SK-MEL-5 (cell line): ENCODE results near the gene MKS1. TPM values are rescaled to one million over a fixed set of nuclear protein-coding genes. Genes with fewer than 3 reads are reported as not detected.
A peak's percentile ranks its signal among the peaks of the same experiment; 100 is the strongest.

Source experiments
- DNase-seq: peaks from one replicate; pipeline ENCODE4 v3.0.0-alpha.2; 2016; ENCODE audit warnings: low read depth, low spot score
- in situ Hi-C: cut with HindIII; loops from 2 replicates; pipeline ENCODE4 v1.10.0; 2016; ENCODE audit warnings: low sequenced_read_pairs, high pct_unique_total_duplicates, low pct_unique_long_range_greater_than_20kb
- polyA plus RNA-seq, 2 experiments: library from polyadenylated mRNA; depleted of rRNA; stranded (reverse); fragments of >200 nt; gene quantifications; 2 replicates each; pipeline ENCODE4 v1.2.3, GENCODE V29; 2015
- total RNA-seq: library from RNA; depleted of rRNA; stranded (reverse); fragments of >200 nt; shearing (Covaris generic); gene quantifications from 2 replicates; pipeline ENCODE4 v1.2.3, GENCODE V29; 2014; rRNA removed

Gene MKS1
- 13.7 and 15.0 TPM in 2 replicates for total RNA-seq
- polyA plus RNA-seq (2015; cell fraction: cytosol; rRNA removed), result 15.8 and 20.5 TPM in 2 replicates
- polyA plus RNA-seq (2015; cell fraction: nucleus; rRNA removed), result 113 and 122 TPM in 2 replicates

DNA sequence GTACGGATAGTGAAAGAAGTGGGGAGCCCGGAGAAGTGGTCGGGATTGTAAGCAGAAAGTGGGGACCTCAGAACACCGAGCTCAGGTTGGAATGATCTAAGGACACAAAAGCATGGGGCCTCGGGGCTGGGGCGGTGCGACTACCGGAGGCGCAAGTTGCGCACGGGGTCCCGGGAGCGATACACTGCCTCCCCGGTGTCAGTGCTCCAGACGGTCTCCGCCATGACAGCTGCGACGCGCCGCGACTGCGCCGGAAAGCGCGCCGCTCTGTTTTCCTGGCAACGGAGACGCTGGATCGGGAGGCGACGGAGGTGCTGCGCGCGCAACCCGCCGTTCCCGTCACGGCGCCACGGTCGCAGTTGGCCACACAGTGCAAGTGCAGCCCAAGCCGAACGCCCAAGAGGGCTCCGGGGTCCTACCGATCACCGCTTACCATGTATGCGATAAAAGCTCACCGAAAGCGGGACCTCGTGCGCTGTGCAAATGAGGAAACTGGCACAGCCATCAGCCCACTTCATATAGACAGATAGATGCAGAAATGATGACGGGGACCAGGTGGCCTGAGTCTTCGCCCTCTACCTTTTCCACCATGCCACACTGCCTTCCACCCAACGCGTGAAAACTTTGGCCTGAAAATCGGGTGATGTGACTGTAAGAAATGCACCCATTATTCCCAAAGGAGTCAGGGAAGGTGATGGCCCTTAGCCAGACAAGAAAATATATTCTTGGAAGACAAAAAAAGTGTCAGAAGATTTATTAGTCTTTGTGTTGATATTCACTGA, at the start of gene MKS1:
TSS of gene MKS1 (minus strand) at position 249 of the 782 bp plus-strand sequence. CDS start at position 224, 25 bp downstream.
- peak; percentile 95 for DNase-seq
- in situ Hi-C loops, result no loop called here

- in situ Hi-C loops, result no loop called here
- no peak for DNase-seq
Measured at GRCh38 chr17:58268326-58268725, 49.3 kb upstream of the MKS1 start.

- in situ Hi-C loops, result no loop called here
- no peak for DNase-seq
Measured at GRCh38 chr17:58267347-58268324, 48.6 kb upstream of the MKS1 start.

- DNase-seq, result no peak
- in situ Hi-C loops, result no loop called here
Measured at GRCh38 chr17:58265902-58266875, 47.1 kb upstream of the MKS1 start.

DNA sequence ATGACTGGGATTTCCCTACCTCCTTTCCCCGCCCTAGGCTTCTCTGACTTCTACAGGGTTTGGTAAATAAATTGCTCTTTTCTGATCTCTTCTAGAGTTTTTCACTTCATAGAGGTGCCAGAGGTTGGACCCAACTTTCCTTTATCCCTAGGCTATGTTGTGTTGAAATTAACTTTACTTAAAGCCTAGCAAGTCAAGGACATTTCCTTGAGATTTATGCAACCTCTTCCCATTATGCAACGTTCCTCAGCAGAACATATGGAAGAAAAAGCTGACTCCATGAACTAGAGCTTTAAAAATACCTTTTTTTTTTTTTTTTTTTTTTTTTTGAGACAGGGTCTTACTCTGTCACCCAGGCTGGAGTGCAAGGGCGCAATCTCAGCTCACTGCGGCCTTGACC, 46.2 kb upstream of the MKS1 start:
- in situ Hi-C loops, result no loop called here
- no peak for DNase-seq

- in situ Hi-C loops, result no loop called here
Measured at GRCh38 chr17:58264407-58265103, 45.5 kb upstream of the MKS1 start.

DNA sequence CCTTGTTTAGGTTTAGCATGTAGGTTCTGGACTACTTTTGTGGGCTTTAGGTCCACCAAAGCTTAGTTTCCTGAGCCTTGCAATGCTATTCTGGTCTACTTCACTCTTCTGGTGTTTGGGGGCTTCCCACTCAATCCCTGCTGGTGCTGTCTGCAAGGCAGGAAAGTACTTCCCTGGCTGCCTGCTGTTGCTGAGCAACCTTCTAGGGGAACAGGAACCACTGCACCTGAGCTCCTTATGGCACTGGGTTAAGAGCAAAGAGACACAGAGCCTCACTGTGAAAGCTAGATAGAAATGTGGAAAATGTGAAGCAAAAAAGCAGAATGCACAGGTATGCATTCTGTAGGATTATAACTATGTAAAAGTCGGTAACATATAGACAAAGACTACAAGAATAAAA, 44.7 kb upstream of the MKS1 start:
- in situ Hi-C loops, result no loop called here
- no peak for DNase-seq

More at GRCh38 chr17:58264407-58265103, 45.5 kb upstream of the MKS1 start:
- DNase-seq, result no peak

DNA sequence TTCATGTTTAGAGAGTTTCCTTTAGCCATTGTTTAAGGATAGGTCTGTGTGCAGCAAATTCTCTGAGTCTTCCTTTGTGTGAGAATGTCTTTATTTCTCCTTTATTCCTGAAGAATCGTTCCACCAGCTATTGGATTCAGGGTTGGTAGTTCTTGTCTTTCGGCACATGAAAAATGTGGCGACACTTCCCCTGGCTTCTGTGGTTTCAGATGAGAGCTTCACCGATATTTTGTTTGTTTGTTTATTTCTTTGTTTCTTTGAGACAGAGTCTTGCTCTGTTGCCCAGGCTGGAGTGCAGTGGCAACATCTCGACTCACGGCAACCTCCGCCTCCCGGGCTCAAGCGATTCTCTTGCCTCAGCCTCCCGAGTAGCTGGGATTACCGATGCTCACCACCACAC, 43.1 kb upstream of the MKS1 start:
- DNase-seq, result no peak
- in situ Hi-C loops, result no loop called here

DNA sequence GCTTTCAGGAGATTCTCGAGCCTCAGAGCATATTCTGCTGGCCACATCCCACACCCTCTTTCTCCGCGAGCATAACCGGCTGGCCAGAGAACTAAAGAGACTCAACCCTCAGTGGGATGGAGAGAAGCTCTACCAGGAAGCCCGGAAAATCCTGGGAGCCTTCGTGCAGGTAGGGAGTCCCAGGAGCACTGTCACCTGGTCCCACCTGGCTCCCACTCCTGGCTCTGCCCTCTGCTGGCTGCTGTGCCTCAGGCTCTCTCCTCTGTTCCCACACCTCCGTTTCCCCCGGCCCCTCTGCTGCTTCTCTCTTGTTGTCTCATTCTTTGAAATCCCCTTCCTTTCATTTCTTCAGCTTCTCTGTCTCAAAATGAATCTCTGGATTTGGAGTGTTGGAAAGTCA, 35.7 kb upstream of the MKS1 start:
- no peak for DNase-seq
- in situ Hi-C loops, result no loop called here

DNA sequence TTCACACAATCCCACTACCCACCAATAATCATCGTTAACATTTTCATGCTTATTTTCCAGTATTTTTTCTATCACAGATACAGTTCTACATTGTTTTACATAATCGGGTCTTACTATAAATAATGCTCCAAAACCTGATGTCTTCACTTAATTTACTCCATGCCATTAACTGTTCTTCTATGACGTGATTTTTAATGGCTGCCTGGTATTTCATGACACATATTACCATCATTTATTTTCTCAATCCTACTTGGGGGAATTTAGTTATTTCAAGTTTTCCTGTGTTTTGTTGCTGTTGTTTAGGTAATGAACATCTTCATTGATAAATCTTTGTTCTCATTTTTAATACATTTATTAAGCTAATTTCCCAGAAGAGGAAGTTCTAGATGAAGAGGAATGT, 34.0 kb upstream of the MKS1 start:
- no peak for DNase-seq
- in situ Hi-C loops, result no loop called here

DNA sequence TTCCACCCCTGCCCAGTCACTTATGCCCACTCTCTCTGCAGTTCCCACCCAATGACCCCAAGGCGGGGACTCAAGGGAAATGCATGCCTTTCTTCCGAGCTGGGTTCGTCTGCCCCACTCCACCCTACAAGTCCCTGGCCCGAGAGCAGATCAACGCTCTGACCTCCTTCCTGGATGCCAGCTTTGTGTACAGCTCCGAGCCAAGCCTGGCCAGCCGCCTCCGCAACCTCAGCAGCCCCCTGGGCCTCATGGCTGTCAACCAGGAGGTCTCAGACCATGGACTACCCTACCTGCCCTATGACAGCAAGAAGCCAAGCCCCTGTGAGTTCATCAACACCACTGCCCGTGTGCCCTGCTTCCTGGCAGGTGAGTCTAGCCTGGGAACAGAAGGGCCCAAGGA, 33.1 kb upstream of the MKS1 start:
- no peak for DNase-seq
- in situ Hi-C loops, result no loop called here

- in situ Hi-C loops, result no loop called here
- DNase-seq, result peak; percentile 65
Measured at GRCh38 chr17:58250344-58251011, 31.4 kb upstream of the MKS1 start.

DNA sequence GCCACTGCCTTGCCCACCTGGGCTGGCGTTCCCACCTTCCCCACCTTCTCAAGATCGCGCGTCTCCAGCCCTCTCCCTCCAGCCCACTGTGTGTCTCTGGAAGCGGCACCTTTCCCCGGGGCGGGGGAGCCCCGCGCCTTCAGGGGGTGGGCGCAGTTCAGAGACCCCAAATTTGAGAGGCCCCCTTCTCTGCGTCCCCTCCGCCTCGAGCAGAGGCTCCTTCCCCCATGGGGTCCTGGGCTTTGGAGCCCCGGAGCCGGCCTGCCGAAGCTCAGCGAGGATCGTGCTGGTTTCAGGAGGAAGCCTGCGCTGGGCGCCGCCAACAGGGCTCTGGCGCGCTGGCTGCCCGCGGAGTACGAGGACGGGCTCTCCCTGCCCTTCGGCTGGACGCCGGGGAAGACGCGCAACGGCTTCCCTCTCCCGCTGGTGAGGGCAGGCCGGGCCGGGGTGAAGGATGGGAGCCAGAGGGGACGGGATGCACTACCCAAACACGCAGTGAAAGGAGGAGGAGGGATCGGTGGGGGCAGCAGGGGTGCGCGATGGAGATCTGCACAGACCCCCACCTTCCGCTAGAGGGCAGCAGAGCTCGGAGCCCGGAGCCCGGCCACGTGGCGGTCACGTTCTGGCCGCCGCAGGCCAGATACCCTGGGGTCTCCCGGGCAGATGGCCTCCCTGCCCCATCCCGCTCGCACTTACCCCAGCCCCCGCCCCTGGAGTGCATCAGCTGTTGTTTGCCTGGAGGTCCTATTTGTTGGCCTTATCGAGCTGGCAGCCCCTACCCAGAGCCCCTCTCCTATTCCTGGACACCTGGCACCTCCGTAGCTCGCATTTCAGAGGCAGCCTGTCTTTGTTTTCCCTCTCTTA, 30.4 kb upstream of the MKS1 start:
- in situ Hi-C loops, result no loop called here
- peak; percentile 72 for DNase-seq

DNA sequence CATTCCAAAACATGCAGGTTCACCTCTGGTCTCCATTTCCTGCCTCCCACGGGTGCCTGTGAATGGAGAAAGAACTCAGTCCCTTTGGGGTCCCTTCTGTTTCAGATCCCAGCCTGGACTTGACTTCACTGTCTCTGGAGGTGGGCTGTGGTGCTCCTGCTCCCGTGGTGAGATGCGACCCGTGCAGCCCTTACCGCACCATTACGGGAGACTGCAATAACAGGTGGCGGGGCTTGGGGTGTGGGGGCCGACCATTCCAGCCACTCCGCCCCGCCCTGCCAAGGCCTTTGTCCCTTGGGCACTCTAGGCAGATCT, 29.9 kb upstream of the MKS1 start:
- in situ Hi-C loops, result no loop called here
- DNase-seq, result no peak

- in situ Hi-C loops, result no loop called here
Measured at GRCh38 chr17:58247511-58248363, 28.7 kb upstream of the MKS1 start.

More at GRCh38 chr17:58247511-58248363, 28.7 kb upstream of the MKS1 start:
- no peak for DNase-seq
